ENCODE results near the gene SPRY1.

SPRY1 gene

DNA sequence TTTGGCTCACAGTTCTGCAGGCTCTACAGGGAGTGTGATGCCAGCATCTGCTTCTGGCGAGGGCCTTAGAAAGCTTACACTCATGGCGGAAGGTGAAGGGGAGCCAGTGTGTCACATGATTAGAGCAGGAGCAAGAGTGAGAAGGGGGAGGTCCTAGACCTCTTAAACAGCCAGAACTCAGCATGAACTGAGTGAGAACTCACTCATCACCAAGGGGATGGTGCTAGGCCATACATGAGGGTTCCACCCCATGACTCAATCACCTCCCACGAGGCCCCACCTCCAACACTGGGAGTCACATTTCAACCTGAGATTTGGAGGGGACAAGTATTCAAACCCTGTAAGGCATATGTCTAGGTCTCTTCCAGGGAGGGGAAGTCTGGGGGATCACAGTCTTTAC is 33.4 kb downstream of the SPRY1 start:
- H3K27me3 ChIP-seq (ENCODE audit: insufficient read depth, low read length): no peaks in the 10 kb centered on the region
- H3K4me1 ChIP-seq (ENCODE audit: insufficient read depth, low read length): no peaks in the 10 kb centered on the region
- no peak overlapping the region for H3K27ac ChIP-seq (ENCODE audit: low read depth, low read length)
- no peak overlapping the region for H3K9ac ChIP-seq (ENCODE audit: low read depth, low read length)
- peaks cover 8% of the 10 kb centered on the region; the same call in 1 of the 2 replicates for H3K9me3 ChIP-seq (ENCODE audit: insufficient read depth, low read depth, low read length)
- H3K36me3 ChIP-seq (ENCODE audit: insufficient read depth, low read length): no peaks in the 10 kb centered on the region
- no peak overlapping the region for H3K4me3 ChIP-seq (ENCODE audit: low read length)
- WGBS: 80% methylated on average over 3 of the region's 3 CpGs

DNA sequence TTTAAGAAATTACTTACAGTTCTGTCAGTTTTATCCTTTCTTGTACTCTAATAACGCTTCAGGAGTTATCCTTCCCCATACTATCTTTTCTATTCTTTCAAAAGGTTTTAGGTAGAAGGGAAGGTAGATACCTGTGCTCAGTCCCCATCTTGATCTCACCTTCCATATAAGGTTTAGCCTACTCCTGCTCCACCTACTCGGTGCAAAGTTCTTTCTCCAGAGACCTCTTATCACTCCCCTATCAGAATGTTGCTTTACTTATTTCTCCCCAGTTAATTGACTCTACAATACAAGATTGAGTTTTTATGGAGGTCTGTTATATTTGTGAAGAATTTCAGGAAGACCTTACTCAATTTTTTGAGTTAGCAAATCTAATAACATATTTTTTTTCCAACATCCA is 33.9 kb downstream of the SPRY1 start:
- WGBS: 85% methylated on average over 2 of the region's 2 CpGs
- Histone ChIP-seq H3K4me3 (ENCODE audit: low read length) (no peak overlapping the region), H3K36me3 (ENCODE audit: insufficient read depth, low read length) (no peaks in the 10 kb centered on the region), H3K4me1 (ENCODE audit: insufficient read depth, low read length) (no peaks in the 10 kb centered on the region), H3K9me3 (ENCODE audit: insufficient read depth, low read depth, low read length) (peaks cover 11% of the 10 kb centered on the region), H3K9ac (ENCODE audit: low read depth, low read length) (no peak overlapping the region), H3K27me3 (ENCODE audit: insufficient read depth, low read length) (no peaks in the 10 kb centered on the region), H3K27ac (ENCODE audit: low read depth, low read length) (no peak overlapping the region)

DNA sequence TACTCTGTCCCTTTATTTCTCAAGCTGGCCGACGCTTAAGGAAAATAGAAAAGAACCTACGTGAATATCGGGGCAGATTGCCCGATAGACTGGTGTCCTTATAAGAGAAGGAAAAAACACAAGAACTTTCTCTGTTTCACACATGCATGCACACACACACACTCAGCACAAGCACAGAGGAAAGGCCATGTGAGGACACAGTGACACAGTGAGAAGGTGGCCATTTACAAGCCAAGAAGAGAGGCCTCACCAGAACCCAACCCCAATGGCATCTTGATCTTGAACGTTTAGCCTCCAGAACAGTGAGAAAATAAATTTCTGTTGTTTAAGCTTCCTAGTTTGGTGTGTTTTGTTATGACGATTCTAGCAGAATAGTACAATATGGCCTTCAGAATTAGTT is 37.0 kb downstream of the SPRY1 start:
- Histone ChIP-seq H3K9me3 (ENCODE audit: insufficient read depth, low read depth, low read length) (peaks cover 15% of the 10 kb centered on the region), H3K4me3 (ENCODE audit: low read length) (no peak overlapping the region), H3K27me3 (ENCODE audit: insufficient read depth, low read length) (no peaks in the 10 kb centered on the region), H3K36me3 (ENCODE audit: insufficient read depth, low read length) (no peaks in the 10 kb centered on the region; the same call in 1 of the 2 replicates), H3K9ac (ENCODE audit: low read depth, low read length) (no peak overlapping the region), H3K27ac (ENCODE audit: low read depth, low read length) (no peak overlapping the region), H3K4me1 (ENCODE audit: insufficient read depth, low read length) (no peaks in the 10 kb centered on the region)
- 92% methylated on average over 7 of the region's 7 CpGs for WGBS

DNA sequence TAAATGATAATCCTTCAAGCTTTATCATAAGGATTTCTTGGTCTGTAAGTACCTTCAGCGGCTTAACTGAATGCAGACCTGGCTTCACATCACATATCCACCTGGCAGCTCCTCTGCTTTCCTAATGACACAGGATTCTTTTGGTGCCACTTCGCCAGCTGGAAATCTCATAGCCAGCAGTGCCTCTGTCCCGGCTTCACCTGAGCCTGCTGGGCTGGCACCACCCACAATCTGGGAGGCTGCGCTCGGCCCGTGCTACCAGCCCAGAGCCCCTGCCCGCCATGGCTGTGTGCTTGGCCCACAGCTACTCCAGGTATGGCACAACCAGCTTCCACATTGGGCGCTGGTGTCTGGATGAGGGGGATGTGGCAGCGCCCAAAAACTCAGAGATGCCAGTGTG is 37.4 kb downstream of the SPRY1 start:
- Histone ChIP-seq H3K27me3 (ENCODE audit: insufficient read depth, low read length) (no peaks in the 10 kb centered on the region), H3K4me1 (ENCODE audit: insufficient read depth, low read length) (no peaks in the 10 kb centered on the region), H3K27ac (ENCODE audit: low read depth, low read length) (no peak overlapping the region), H3K9ac (ENCODE audit: low read depth, low read length) (no peak overlapping the region), H3K9me3 (ENCODE audit: insufficient read depth, low read depth, low read length) (peaks cover 15% of the 10 kb centered on the region), H3K4me3 (ENCODE audit: low read length) (no peak overlapping the region), H3K36me3 (ENCODE audit: insufficient read depth, low read length) (no peaks in the 10 kb centered on the region; the same call in 1 of the 2 replicates)
- WGBS: 90% methylated on average over 9 of the region's 9 CpGs

DNA sequence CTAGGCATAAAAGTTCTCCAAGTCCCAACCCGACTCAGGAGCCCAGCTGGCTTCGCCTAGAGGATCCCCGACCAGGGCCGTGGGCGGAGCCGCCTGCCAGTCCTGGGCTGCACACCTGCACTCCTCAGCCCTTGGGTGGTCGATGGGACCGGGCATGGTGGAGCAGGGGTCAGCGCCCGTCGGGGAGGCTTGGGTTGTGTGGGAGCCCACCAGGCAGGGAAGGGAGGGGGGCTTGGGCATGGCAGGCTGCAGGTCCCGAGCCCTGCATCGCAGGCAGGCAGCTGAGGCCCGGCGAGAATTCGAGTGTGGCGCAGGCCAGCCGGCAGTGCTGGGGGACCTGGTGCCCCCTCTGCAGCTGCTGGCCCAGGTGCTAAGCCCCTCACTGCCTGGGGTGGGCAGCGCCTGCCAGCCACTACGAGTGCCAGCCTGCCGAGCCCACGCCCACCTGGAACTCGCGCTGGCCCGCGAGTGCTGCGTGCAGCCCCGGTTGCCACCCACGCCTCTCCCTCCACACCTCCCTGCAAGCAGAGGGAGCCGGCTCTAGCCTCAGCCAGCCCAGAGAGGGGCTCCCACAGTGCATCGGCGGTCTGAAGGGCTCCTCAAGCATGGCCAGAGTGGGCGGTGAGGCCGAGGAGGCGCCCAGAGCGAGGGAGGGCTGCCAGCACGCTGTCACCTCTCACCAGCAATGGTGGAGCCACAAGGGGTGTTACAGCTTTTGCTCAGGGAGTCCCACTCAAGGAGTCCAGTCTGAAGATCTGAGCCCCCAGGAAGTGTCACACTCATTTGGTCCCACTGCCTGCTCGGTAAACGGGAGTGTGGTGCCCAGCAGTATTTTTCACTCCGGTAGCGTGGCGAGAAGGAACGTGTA is 38.9 kb downstream of the SPRY1 start:
- Histone ChIP-seq H3K9me3 (ENCODE audit: insufficient read depth, low read depth, low read length) (peaks cover 15% of the 10 kb centered on the region), H3K9ac (ENCODE audit: low read depth, low read length) (no peak overlapping the region), H3K4me3 (ENCODE audit: low read length) (no peak overlapping the region), H3K27ac (ENCODE audit: low read depth, low read length) (no peak overlapping the region), H3K4me1 (ENCODE audit: insufficient read depth, low read length) (no peaks in the 10 kb centered on the region), H3K36me3 (ENCODE audit: insufficient read depth, low read length) (no peaks in the 10 kb centered on the region; the same call in 1 of the 2 replicates), H3K27me3 (ENCODE audit: insufficient read depth, low read length) (no peaks in the 10 kb centered on the region)
- 95% methylated on average over 43 of the region's 43 CpGs for WGBS

DNA sequence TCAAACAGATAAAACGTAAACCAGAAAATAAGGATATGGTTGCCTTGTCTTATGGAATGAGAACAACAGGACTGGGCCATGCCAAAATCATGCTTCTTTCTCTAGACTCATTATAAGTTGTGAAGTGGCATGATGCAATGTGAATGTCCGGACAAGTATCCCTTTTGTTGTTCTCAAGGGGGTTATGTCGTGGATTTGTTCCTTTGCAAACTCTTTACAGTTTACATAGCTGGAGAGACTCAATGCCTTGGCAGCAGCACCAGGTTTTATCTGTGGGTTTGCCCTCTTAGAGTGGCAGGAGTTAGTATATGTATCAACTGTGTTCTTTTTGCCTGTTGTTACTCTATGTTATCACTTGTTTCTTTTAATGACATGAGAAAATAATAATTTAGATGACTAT is 41.4 kb downstream of the SPRY1 start:
- no peak overlapping the region for H3K4me3 ChIP-seq (ENCODE audit: low read length)
- H3K36me3 ChIP-seq (ENCODE audit: insufficient read depth, low read length): no peaks in the 10 kb centered on the region; the same call in 1 of the 2 replicates
- H3K27ac ChIP-seq (ENCODE audit: low read depth, low read length): no peak overlapping the region
- WGBS: 59% methylated on average over 3 of the region's 3 CpGs
- peaks cover 2% of the 10 kb centered on the region for H3K4me1 ChIP-seq (ENCODE audit: insufficient read depth, low read length)
- H3K9ac ChIP-seq (ENCODE audit: low read depth, low read length): no peak overlapping the region
- H3K27me3 ChIP-seq (ENCODE audit: insufficient read depth, low read length): no peaks in the 10 kb centered on the region
- peaks cover 15% of the 10 kb centered on the region for H3K9me3 ChIP-seq (ENCODE audit: insufficient read depth, low read depth, low read length)

DNA sequence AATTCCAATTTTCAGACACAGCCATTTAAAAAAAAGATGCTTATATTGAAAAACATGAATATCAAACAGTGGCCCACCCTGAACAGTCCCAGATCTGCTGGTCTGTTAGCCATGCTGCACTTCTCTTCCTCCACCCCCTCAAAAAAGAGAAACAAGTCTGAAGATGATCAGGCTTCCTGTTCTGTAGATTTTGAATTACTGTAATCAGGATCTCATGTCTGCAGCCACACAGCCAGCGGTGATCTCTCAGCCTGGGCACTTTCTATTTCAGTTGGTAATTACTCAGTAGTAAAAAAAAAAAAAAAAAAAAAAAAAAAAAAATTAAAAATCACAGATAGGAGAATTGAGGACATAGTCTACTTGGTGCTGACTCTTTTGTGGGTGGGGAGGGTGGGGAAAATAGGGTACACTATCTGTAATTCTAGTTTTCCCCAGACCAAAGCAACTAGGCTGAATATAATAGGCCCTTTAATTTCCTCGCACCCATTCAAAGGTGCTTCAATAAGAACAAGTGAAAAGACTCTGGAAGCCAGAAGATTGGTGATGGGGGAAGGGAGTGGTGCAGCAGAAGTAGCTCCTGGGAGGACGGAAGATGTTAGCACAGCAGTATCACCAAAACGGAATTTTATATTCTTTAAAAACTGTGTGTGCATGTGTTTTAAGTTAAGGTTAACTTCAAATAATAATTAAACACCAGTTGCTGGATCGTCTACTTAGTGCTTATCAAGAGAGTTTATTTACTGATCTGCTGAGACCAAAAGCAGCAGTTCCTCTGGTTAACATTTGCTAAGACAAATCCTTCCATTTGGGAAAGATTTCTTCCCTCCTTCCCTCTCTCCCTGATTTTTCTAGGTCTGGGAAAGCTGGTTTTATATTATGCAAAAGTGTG is 47.0 kb downstream of the SPRY1 start:
- WGBS: 32% methylated on average over 5 of the region's 5 CpGs
- Histone ChIP-seq H3K9me3 (ENCODE audit: insufficient read depth, low read depth, low read length) (no peaks in the 10 kb centered on the region), H3K27me3 (ENCODE audit: insufficient read depth, low read length) (no peaks in the 10 kb centered on the region), H3K4me1 (ENCODE audit: insufficient read depth, low read length) (peaks cover 29% of the 10 kb centered on the region), H3K27ac (ENCODE audit: low read depth, low read length) (peak overlapping the region; percentile 73), H3K4me3 (ENCODE audit: low read length) (peak overlapping the region; percentile 35), H3K36me3 (ENCODE audit: insufficient read depth, low read length) (no peaks in the 10 kb centered on the region), H3K9ac (ENCODE audit: low read depth, low read length) (peak overlapping the region; percentile 25; the same call in 1 of the 2 replicates)

DNA sequence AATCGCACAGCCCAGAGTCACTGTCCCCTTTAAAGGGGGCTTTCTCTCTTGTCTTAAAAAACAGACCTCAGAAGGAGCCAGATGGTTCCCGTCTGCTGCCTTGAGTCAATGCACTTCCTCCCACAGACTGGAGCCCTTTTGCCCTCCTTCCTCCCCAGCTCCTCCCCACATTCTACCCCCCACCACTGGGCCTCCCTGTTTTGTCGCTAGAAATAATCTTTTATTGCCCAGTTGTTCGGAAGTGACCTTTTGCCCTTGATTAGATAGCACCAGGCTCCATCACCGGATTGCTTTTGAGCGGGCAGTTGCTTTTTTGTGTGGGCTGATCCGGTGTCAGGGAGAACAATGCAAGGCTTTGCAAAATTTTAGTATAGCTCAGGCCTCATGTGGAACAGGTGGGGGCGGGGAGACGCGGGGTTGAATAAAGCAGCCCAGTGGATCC is 47.7 kb downstream of the SPRY1 start:
- Histone ChIP-seq H3K9me3 (ENCODE audit: insufficient read depth, low read depth, low read length) (no peaks in the 10 kb centered on the region), H3K4me3 (ENCODE audit: low read length) (peak overlapping the region; percentile 35), H3K27ac (ENCODE audit: low read depth, low read length) (peak overlapping the region; percentile 73), H3K4me1 (ENCODE audit: insufficient read depth, low read length) (peaks cover 29% of the 10 kb centered on the region), H3K27me3 (ENCODE audit: insufficient read depth, low read length) (no peaks in the 10 kb centered on the region), H3K36me3 (ENCODE audit: insufficient read depth, low read length) (no peaks in the 10 kb centered on the region), H3K9ac (ENCODE audit: low read depth, low read length) (peak overlapping the region; percentile 25; the same call in 1 of the 2 replicates)
- whole genome bisulfite sequencing: 4% methylated on average over 10 of the region's 10 CpGs

DNA sequence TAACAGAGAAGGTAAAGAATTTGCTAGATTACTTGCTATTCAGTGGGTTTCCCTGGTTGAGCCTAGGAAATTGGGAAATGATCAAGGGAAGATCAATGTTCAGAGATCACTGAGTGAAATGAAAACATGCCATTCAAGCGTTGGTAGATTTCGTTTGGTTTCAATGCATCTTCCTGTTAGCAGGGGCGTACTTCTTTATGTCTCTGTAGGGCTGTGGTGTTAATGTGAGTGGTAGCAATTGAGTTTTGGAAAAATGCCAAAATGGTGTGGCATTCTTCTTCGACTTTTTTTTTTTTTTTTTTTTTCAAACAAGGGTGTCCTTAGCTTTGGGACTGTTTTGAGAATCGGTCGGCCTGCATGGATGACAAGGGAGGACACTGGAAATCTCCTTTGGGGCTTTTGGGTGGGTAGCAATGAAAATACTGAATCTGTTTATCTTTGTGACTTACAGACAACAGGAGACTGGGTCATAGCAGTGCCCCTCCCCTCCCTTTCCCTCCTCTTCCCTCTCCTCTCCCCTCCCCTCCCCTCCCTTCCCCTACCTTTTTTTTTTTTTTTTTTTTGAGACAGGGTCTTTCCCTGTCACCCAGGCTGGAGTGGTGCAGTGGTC is 50.4 kb downstream of the SPRY1 start:
- Histone ChIP-seq H3K4me3 (ENCODE audit: low read length) (no peak overlapping the region), H3K9ac (ENCODE audit: low read depth, low read length) (no peak overlapping the region), H3K9me3 (ENCODE audit: insufficient read depth, low read depth, low read length) (no peaks in the 10 kb centered on the region), H3K4me1 (ENCODE audit: insufficient read depth, low read length) (peaks cover 29% of the 10 kb centered on the region), H3K27me3 (ENCODE audit: insufficient read depth, low read length) (no peaks in the 10 kb centered on the region), H3K36me3 (ENCODE audit: insufficient read depth, low read length) (no peaks in the 10 kb centered on the region), H3K27ac (ENCODE audit: low read depth, low read length) (no peak overlapping the region)
- 62% methylated on average over 6 of the region's 6 CpGs for WGBS

DNA sequence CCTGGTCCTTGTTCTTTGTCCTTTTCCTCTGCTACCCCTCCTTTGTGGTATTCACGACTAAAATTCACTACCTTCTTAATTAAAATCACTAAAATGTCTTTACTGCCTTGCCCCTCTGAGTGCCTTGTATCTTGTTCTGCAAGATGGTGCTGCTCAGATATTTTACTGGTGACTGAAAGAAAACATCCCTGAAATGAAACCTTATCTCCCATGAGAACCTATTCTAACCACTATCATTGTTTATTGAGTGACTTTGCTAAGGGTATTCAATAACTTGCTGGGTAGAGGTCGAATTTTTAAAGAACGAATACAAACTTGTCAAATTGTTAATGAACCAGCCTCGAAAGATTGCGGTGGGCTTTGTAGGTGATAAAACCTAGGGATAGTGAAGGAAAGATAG is 52.8 kb downstream of the SPRY1 start:
- Histone ChIP-seq H3K27ac (ENCODE audit: low read depth, low read length) (no peak overlapping the region), H3K36me3 (ENCODE audit: insufficient read depth, low read length) (no peaks in the 10 kb centered on the region), H3K4me3 (ENCODE audit: low read length) (no peak overlapping the region), H3K27me3 (ENCODE audit: insufficient read depth, low read length) (no peaks in the 10 kb centered on the region), H3K9ac (ENCODE audit: low read depth, low read length) (no peak overlapping the region), H3K4me1 (ENCODE audit: insufficient read depth, low read length) (peaks cover 15% of the 10 kb centered on the region), H3K9me3 (ENCODE audit: insufficient read depth, low read depth, low read length) (no peaks in the 10 kb centered on the region)
- 80% methylated on average over 5 of the region's 5 CpGs for WGBS

DNA sequence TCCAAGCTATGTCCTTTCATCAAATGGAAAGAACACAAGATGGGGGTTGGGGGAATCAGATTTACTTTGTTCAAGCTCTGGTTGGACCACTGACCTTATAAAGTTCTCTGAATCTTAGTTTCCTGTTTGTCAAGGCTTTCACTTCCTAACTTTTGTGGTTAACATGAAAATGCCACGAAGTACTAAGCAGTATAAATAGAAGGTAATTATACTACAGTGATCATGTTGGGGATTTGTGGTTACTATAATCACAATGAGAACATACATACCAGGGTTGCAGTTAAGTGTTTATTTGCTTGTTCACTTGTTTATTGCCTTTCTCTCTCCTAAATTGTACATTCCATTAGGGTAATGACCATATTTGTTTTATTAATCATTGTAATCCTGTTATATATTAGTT is 53.2 kb downstream of the SPRY1 start:
- WGBS: 100% methylated on average over 1 of the region's 1 CpG
- Histone ChIP-seq H3K36me3 (ENCODE audit: insufficient read depth, low read length) (no peaks in the 10 kb centered on the region), H3K27me3 (ENCODE audit: insufficient read depth, low read length) (no peaks in the 10 kb centered on the region), H3K4me3 (ENCODE audit: low read length) (no peak overlapping the region), H3K9ac (ENCODE audit: low read depth, low read length) (no peak overlapping the region), H3K4me1 (ENCODE audit: insufficient read depth, low read length) (peaks cover 11% of the 10 kb centered on the region), H3K27ac (ENCODE audit: low read depth, low read length) (no peak overlapping the region), H3K9me3 (ENCODE audit: insufficient read depth, low read depth, low read length) (no peaks in the 10 kb centered on the region)

All from HUES64 (cell line).